Activated CD4-positive, alpha-beta T cell treated with anti-CD3 and anti-CD28 coated beads for 4 hours (primary cell): ENCODE measurements around the gene RAB9A.

Source experiments
- DNase-seq, 2 donors: peaks; one replicate each; pipeline ENCODE4 v3.0.0-alpha.2; 2020

RAB9A gene

DNA sequence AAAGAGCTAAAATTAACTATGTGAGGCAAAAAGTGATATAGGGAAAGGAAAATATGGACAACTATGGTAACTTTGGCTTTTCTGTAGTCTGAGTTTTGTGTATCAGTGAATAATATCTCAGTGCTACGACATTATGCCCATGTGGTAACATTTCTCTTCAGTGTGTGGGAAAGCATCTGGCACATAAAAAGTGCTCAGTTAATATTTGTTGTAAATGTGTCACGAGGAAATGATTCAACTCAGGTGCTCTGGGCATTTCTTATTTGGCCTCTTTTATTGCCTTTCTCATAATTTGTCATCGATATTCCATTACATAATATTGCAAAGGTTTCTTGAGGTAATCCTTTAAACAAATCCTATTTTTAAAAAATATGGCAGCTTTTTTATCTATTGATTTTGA is 63.2 kb downstream of the RAB9A start:
- DNase-seq, result no peak

DNA sequence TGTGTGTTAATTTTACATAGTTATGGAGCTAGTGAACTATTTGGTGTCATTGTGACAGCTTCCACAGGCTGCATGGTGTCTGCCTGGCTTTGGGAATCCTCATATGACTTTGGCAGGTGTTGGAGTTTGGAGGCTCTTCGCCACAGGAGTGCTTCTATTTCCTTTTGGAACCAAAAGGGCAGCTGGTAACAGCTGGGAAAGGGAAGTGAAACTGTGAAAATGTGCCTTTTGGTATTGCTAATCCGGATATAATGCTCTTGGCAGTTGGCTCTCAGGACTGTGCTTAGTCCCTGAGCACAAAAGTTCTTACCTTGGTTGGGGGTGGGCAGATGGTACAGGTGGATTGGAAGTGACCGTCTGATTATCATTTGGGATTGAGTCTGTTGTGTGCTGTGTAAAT is 63.7 kb downstream of the RAB9A start:
- no peak for DNase-seq

DNA sequence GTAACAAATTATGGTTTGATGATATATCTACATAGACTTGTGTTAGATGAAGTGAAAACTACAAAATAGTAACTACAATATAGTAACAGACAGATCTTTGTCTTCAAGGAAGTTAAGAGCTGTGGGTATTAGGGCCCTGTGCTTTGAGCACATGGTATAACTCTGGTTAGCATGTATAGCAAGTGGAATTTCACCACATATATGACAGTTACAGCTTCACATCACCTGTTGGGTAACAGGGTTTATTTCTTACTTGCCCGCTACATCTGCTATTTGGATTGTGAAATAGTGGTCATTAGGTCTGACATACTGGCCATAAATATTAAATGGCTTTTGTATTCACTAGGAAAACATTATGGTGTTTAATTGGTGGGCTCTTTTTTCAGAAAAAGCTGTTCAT is 65.8 kb downstream of the RAB9A start:
- DNase-seq, result no peak

DNA sequence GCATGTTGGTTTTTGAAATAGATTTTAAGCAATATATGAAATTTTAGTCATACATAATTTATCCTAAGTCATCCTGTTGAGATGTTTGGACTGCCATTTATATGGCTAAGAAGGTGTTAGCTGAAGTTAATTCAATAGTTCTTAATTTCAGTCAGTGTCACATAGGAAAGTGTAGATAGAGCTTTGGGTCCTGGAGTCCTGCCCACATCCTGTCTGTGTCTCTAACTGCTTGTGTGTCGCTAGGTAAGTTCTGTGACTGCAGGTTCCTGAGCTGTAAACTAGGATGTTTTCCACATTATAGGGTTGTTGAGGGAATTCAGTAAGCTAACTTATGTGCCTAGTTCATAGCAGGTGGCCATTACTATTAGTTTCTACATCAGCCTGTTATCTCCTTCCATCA is 66.3 kb downstream of the RAB9A start:
- no peak for DNase-seq

DNA sequence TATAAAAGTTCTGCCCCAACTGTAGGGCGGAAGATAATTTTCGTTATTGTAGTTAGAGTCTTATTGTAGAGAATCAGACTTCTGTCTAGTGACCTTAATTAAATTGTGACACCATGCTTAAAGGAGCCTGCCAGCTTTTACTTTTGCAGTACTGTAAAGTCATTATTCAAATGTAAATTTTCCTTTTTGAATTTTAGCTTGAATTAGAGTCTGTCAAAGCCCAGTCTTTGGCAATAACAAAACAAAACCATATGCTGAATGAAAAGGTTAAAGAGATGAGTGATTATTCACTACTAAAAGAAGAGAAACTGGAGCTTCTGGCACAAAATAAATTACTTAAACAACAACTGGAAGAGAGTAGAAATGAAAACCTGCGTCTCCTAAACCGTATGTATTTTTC is 67.5 kb downstream of the RAB9A start:
- DNase-seq, result no peak

DNA sequence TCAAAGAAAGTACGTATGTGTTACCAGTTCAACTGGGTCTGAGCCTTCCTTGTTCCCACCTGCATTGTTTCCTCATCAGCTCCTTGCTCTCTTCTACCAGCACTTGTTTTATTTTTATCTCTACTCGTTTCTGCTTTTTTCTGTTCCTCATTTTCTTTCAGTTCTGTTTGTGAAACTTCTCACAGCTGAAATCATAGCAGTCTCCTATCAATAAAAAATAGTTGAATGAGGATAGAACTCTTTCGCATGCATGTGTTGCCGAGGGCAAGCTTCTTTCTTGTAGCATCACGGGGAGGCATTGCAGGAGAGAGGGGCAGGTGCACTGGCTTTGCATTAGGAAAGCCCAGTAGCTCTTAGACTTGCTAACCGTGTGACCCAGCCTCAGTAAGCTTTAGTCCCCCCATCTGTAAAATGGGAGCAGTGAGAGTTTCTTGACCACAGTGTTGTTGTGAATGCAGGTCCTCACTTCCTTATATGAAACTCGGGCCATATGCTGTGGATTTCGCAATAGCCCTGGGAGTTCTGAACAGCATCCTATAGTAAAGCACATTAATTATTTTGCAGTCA is 70.3 kb downstream of the RAB9A start:
- no peak for DNase-seq
